ENCODE results near the gene ADAMTSL3.

GRCh38 chr15:83866692-83867091, 212.8 kb downstream of the ADAMTSL3 start:
- TF ChIP-seq CTCF (IDR thresholded peaks at IDR 0.05) (no peak), MYBL2 (CRISPR knock-in tag; IDR thresholded peaks at IDR 0.05) (no peak), SMAD4 (CRISPR knock-in tag; IDR thresholded peaks at IDR 0.05) (no peak), CREM (CRISPR knock-in tag; IDR thresholded peaks at IDR 0.05) (no peak), ZNF512 (CRISPR knock-in tag; IDR thresholded peaks at IDR 0.05; ENCODE audit: borderline replicate concordance) (no peak), E2F1 (CRISPR knock-in tag; IDR thresholded peaks at IDR 0.05) (no peak)
